ENCODE results near the gene PDE8A.

- TF ChIP-seq CTCF (IDR thresholded peaks at IDR 0.05) = no peak
- no peak for TF ChIP-seq POLR2A (IDR thresholded peaks at IDR 0.05)
Observed at GRCh38 chr15:84956199-84956598, 25.5 kb upstream of the PDE8A start.

All from right lobe of liver (tissue), 4 donors.